Mesenteric fat pad (tissue), 1 donor: ENCODE data around the gene NXNL1. TPM values are rescaled to one million over a fixed set of nuclear protein-coding genes. Genes with fewer than 3 reads are reported as not detected.

Experiments
- DNase-seq: peaks from one replicate; pipeline ENCODE4 v3.0.0-alpha.2; 2020; ENCODE audit warnings: low spot score
- total RNA-seq: library from RNA; stranded (reverse); fragmentation: NEBNext Ultra II Directional; extraction: Animal tissue kit (Norgen Biotek cat#: 25700); gene quantifications from one replicate; pipeline ENCODE4 v1.2.1, GENCODE V29; 2021
- donor health status: DM: yes; HTN: yes; CAD: no.

NXNL1 gene
- total RNA-seq, 1 donor from 2014 or later: 1.3 TPM

DNA sequence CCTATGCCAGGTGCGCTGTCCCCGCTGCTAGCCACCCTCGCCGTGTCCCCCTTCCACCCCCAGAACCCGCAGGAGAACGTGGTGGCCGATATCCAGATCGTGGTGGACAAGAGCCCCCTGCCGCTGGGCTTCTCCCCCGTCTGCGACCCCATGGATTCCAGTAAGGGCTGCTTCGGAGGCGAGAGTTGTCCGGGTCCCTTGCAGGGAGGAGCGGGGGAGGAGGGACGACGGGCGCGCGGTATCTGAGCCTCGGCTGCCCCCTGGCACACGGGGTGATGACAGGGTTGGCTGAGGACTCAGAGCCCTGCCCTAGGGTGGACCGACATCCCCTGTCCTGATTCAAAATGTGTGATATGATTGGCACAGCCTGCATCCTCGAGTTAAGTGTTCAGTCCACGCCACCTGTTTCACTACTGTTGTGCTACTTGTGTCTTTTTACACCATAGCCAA is 40.2 kb downstream of the NXNL1 start:
- no peak for DNase-seq

DNA sequence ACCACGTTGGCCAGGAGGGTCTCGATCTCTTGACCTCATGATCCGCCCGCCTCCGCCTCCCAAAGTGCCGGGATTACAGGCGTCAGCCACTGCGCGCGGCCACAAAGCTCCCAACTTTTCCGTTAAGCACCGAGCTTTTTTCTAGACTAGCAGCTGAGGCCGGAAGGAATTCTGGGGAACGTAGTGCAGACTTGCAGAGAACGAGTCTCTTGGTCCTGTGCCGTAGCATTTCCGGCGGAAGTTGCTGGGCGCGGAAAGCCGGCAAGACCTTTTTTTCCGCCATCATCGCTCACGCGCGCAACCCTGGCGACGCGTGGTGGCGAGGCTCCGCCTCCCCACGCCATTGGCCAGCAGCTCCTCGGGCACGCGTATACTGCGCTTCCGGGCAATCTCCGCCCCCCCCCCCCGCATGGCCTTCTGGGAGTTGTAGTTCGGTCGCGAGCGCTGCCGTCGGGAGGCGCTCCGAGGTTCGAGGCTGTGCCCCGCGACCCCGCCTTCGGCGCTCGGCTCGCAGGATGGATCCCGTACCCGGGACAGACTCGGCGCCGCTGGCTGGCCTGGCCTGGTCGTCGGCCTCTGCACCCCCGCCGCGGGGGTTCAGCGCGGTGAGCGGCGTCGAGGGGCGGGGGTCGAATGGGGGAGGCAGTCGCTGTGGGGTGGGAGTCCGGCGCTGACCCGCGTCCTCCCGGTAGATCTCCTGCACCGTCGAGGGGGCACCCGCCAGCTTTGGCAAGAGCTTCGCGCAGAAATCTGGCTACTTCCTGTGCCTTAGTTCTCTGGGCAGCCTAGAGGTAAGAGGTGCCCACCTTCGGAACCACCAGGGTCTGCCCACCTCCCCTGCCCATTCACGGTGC is 40.9 kb downstream of the NXNL1 start, which contains the start of gene MVB12A:
Gene MVB12A, plus strand, starts transcription at position 427 of the 854 bp plus-strand sequence. Its CDS starts 89 bp downstream, at position 516.
- peak; percentile 99 for DNase-seq

- no peak for DNase-seq
These were observed 41.5 kb downstream of the NXNL1 start for GRCh38 chr19:17419154-17419620.

GRCh38 chr19:17418710-17419109 is 42.0 kb downstream of the NXNL1 start:
- no peak for DNase-seq

DNA sequence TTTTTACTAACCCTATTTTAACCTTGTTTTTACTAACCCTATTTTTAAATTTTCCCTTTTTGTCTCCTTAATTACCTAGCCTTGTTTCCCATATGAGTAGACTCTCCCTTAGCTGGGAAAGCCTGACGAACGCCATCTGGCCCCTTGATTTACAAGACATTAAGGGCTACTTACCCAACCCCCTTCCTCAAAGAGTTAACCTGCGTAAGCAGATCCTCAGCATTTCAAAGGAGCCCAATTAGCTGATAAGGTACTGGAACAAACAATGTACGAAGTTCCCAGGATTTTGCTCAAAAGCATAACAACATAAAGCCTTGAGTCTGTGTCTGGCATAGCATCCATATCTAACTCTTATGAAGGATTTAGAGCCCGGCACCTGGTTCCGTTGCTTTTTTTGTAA is 45.6 kb downstream of the NXNL1 start:
- DNase-seq: no peak

GRCh38 chr19:17414097-17414496 is 46.6 kb downstream of the NXNL1 start:
- no peak for DNase-seq

DNA sequence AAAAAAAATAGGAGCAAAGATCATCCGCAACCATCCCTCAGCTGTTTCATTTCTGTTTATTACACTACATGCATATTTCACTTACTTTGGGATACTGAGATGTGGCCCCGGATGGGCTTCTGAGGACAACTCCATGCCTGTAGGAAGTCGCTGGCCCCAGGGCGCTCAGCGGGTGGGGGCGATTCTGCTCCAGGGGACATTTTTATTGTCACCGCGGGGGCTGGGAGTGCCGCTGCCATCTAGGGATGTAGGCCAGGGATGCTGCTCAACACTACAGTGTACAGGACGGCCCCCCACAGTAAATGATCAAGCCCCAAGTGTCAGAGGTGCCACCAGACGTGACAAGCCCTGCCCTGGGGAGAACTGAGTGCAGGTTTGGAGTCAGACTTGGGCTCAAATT is 48.9 kb downstream of the NXNL1 start:
- DNase-seq: no peak

DNA sequence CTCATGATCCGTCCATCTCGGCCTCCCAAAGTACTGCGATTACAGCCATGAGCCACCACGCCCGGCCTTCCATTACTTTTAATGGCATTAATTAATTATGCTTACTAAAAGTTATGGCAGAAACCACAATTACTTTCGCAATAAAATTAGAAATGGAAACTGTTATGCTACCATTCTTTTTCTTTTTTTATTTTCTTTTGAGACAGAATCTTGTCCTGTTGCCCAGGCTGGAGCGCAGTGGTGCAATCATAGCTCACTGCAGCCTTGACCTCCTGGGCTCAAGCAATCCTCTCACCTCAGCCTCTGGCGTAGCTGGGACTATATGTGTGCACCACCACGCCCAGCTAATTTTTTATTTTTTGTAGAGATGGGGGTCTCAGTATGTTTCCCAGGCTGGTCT is 50.7 kb downstream of the NXNL1 start:
- no peak for DNase-seq

- DNase-seq: no peak
These were observed 53.9 kb downstream of the NXNL1 start for GRCh38 chr19:17406887-17407196.

- no peak for DNase-seq
These were observed 54.5 kb downstream of the NXNL1 start for GRCh38 chr19:17406046-17406886.

Other genes starting within 250 kb of the NXNL1 start
- 33.2 TPM for gene USE1, start 245.6 kb downstream of the NXNL1 start, total RNA-seq
- 29.0 TPM for gene OCEL1, start 234.7 kb downstream of the NXNL1 start, total RNA-seq
- gene NR2F6, start 215.0 kb downstream of the NXNL1 start, total RNA-seq: 42.8 TPM
- gene USHBP1, start 196.2 kb downstream of the NXNL1 start, total RNA-seq: 11.3 TPM
- gene BABAM1, start 193.5 kb downstream of the NXNL1 start, total RNA-seq: 66.0 TPM
- 0.55 TPM for gene ANKLE1, start 179.0 kb downstream of the NXNL1 start, total RNA-seq
- 12.9 TPM for gene ABHD8, start 157.5 kb downstream of the NXNL1 start, total RNA-seq
- gene MRPL34, start 155.1 kb downstream of the NXNL1 start, total RNA-seq: 99.2 TPM
- 45.6 TPM for gene DDA1, start 151.4 kb downstream of the NXNL1 start, total RNA-seq
- gene ANO8, start 126.1 kb downstream of the NXNL1 start, total RNA-seq: 16.2 TPM
- gene GTPBP3, start 123.4 kb downstream of the NXNL1 start, total RNA-seq: 13.1 TPM
- gene PLVAP, start 83.6 kb downstream of the NXNL1 start, total RNA-seq: 293 TPM
- gene CCDC194, start 66.7 kb downstream of the NXNL1 start, total RNA-seq: 0.87 TPM
- gene BST2, start 55.3 kb downstream of the NXNL1 start, total RNA-seq: 185 TPM
- gene MVB12A, start 40.9 kb downstream of the NXNL1 start, total RNA-seq: 46.9 TPM
- not detected for gene TMEM221, start 12.3 kb downstream of the NXNL1 start, total RNA-seq
- 36.5 TPM for gene SLC27A1, start 9.6 kb upstream of the NXNL1 start, total RNA-seq
- 66.9 TPM for gene PGLS, start 50.7 kb upstream of the NXNL1 start, total RNA-seq
- gene COLGALT1, start 94.7 kb upstream of the NXNL1 start, total RNA-seq: 117 TPM
- gene UNC13A, start 227.4 kb upstream of the NXNL1 start, total RNA-seq: 0.10 TPM